Gastroesophageal sphincter (tissue), 3 donors: ENCODE results near the gene CWF19L1.

Experiments
- CTCF ChIP-seq, 4 experiments: fragments of 200-600 bp in 2 of 4; fragments of 450-650 bp in 2 of 4; sonication (generic) in 1 of 4; IDR thresholded peaks; one replicate each; pipeline ENCODE4 v1.5.1; 2017 to 2019; ENCODE audit warnings: antibody characterized with exemption in 4 of 4, mild to moderate bottlenecking in 2 of 4, moderate library complexity in 2 of 4
- POLR2A ChIP-seq, 2 donors: fragments of 450-650 bp; IDR thresholded peaks; one replicate each; pipeline ENCODE4 v1.6.1; 2017; ENCODE audit warnings: antibody characterized with exemption in 2 of 2, mild to moderate bottlenecking in 2 of 2, moderate library complexity in 1 of 2

GRCh38 chr10:100232101-100232500, 35.3 kb downstream of the CWF19L1 start:
- TF ChIP-seq POLR2A (IDR thresholded peaks at IDR 0.05): no peak
- TF ChIP-seq CTCF (IDR thresholded peaks at IDR 0.05): no peak
